Gastrocnemius medialis (tissue), 4 donors: ENCODE measurements around the gene SYT13.

ENCODE experiments used
- POLR2A ChIP-seq, 2 donors: fragments of 450-650 bp; IDR thresholded peaks; one replicate each; pipeline ENCODE4 v1.6.1; 2017; ENCODE audit warnings: antibody characterized with exemption in 2 of 2, mild to moderate bottlenecking in 2 of 2, moderate library complexity in 2 of 2
- TF ChIP-seq, protein P1 (sequence below), 5 experiments: fragments of 450-650 bp in 3 of 5; fragments of 200-600 bp in 2 of 5; sonication (generic) in 2 of 5; IDR thresholded peaks in 4 of 5; conservative IDR thresholded peaks in 1 of 5; 1 replicate in 4 of 5; 2 replicates in 1 of 5; pipeline ENCODE4 v1.5.1; 2016 to 2019; ENCODE audit warnings: antibody characterized with exemption in 5 of 5, mild to moderate bottlenecking in 3 of 5, moderate library complexity in 3 of 5

GRCh38 chr11:45318516-45318915 is 32.4 kb upstream of the SYT13 start:
- TF ChIP-seq, protein P1, sequence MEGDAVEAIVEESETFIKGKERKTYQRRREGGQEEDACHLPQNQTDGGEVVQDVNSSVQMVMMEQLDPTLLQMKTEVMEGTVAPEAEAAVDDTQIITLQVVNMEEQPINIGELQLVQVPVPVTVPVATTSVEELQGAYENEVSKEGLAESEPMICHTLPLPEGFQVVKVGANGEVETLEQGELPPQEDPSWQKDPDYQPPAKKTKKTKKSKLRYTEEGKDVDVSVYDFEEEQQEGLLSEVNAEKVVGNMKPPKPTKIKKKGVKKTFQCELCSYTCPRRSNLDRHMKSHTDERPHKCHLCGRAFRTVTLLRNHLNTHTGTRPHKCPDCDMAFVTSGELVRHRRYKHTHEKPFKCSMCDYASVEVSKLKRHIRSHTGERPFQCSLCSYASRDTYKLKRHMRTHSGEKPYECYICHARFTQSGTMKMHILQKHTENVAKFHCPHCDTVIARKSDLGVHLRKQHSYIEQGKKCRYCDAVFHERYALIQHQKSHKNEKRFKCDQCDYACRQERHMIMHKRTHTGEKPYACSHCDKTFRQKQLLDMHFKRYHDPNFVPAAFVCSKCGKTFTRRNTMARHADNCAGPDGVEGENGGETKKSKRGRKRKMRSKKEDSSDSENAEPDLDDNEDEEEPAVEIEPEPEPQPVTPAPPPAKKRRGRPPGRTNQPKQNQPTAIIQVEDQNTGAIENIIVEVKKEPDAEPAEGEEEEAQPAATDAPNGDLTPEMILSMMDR (IDR thresholded peaks at IDR 0.05 in 4 of 5, conservative IDR thresholded peaks at IDR 0.05 in 1 of 5) = no peak
- TF ChIP-seq POLR2A (IDR thresholded peaks at IDR 0.05) = no peak
